HG03108 (cell line): Measurements from ENCODE around the gene AIG1.

Experiments used
- ATAC-seq: cut with Tn5 transposase; IDR thresholded peaks from one replicate; pipeline ENCODE4 v1.9.1; 2021; ENCODE audit warnings: moderate library complexity; ENCODE audit not compliant: unreplicated experiment

Gene AIG1

DNA sequence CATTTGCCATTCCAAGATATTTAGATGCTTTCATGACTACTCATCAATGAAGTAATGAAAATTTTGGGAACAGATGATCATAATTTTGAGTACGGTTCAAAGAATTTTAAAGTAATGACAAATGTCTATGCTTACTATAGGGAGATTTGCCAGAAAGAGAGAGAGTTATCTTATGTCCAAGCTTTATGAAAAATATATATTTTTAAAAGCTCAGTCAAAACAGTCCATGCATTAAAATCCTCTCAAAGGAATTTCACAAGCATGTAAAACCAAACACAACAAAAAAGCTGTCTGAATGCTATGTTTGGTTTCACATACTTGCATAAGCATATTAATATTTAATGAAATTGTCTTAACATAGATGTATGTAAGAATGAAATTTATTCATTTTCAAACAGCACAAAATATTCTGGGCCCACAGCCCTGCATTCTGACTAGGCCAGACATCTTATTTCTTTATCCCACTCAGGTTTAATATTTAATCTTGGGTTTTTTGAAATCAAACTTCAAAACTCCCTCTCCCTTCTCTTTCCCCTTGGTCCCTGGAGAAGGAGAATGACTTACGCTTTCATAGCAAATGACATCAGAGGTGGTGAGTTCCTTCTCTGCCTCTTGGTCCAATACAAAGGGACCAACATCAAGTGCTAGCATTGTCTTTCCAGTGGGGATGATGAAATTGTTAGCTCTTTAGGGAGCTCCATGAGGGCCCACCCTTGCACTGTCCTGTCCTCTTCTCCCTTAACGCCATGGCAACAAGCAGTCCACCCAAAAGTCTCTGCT, 295.6 kb downstream of the AIG1 start:
- ATAC-seq = no peak

DNA sequence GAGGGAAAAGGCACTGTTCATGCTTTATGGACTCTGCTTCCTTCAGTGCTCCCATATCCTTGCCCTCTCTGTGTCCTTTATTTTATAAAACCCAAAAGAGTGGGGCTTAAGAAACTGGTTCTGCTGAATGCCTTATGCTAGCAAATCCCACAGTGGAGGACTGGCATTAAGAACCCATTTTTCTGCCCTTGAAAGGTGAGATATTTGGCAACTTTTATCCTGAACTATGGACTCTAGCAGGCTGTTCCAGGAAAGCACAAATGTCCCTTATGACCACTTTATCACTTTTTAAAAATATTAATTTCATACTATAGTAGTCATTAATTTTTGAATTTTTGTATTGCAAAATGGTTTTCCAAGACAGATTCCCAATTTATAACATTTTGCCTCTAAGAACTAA, 296.5 kb downstream of the AIG1 start:
- ATAC-seq = no peak

DNA sequence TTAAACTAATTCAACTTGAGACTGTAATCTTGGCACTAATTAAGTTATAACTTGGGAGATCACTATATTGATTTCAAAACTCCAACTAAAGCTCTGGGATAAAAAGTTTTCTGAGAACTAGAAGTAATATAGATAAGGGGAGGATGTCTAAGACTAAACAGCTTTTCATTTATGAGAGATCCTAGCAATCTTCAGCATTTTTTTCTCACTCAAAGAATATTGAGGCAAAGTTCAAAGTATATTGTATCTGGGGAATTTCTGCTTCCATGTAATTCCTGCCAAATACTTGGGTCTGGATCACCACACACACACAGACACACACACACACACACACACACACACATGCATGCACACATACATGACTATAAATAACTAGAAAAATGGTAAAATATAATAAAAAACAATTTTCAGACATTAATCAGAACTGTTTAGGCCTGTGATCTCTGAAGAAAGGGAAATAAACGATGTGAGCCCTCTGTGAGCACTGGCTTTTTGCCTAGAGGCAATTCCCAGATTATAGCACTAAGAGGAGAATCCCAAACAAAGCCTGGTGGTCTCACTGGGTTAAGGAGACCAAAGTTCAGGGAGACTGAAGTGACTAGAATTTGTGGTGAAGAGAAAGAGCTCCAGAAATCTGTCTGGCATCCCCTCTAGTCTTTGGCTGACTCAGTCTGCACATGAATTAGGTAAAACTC, 297.0 kb downstream of the AIG1 start:
- no peak for ATAC-seq

DNA sequence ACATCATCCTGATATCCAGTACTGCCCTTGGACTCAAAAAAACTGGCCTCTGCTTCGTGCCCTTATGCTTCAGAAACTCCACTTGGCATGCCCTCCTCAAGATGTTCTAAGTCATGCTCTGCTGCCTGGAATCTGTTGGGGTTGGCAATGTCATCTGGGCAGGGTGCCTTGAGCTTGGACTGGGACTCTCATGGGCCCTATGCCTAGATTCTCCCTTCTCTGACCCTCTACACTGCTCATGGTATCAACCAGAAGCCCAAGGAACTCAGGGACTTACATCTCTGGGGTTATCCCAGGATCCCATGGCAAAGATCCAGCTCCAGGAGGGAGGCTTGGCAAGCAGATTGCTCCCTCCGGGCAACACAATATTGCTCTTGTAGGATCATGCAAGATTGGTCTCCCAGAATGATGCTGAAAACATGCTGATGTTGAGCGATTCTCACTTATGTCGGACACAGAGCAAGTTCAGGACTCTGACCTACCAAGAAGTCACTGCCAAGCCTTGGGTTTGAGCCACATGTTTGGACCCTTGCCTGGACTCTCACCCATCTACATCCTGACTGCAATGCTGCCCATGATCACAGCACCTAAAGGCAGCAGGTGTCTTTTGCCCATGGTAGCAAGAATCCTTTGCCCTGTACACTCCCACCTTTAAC, 301.0 kb downstream of the AIG1 start:
- ATAC-seq = no peak

DNA sequence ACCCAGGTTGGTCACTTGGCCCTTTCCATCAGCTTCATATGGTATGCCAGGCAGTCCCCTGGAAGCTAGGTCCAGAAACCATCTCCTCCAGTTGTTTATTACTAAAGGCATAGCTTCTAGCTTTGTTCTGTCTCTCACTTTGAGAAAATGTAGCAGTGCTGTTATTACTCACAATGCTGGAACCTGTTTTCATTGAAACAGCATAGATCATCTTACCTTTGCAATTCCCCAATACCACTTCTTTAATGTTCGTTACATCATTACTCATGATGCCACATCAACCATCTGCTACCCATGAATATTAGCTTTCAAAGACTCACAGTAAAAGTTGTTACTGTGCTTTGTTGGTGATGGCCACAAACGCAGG, 301.5 kb downstream of the AIG1 start:
- ATAC-seq = no peak

DNA sequence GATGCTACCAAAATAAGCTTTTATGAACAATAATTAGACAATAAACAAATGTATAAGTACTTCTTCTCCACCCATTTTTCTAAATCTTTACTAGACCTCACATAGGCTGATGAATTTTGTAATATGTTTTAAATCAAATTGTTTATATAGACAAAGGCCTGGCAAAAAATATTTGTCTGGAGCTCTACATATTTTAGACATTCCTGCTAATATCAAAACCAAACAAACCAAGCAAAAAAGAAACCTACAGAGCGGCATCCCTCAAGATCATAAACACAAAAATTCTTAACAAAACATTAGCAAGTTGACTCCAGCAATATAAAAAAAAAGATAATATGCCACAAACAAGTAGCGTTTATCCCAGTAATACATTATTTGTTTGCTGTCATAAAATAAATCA, 302.6 kb downstream of the AIG1 start:
- no peak for ATAC-seq

DNA sequence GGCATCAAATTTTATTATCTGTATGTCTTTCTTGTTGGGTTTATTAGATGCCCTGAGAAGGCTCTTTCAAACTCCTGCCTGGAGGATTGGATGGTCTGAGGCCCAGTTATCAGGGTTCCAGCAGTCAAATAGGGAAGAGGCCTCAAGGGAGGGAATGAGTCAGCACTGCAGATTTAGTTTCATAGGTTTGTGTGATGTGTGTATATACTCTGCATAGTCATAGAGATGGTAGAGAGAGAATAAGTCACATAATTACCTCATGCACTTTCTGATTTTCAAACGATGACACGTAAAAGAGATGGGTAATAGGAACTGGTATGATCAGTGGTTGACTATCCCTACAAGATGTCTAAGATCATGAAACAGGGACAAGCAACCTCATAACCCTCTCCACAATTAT, 307.7 kb downstream of the AIG1 start:
- ATAC-seq = peak; percentile 90

DNA sequence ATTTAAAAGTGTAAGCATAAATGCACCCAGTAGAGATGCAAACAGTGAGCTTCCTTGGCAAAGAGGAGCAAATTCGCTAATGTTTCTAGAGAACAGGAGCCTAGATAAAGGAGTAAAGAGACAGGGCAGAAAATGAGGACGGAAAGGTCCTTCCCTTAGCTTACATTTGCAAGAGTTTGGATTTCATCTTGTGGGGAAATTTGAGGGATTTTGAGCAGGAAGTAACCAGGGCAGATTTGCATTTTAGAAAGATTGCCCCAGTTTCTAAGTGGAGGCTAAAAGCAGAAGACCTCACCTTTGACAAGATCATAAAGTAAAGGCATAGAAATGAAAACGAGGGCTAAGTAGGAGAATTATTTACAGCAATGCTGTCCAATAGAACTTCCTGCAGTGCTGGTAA, 309.3 kb downstream of the AIG1 start:
- no peak for ATAC-seq

DNA sequence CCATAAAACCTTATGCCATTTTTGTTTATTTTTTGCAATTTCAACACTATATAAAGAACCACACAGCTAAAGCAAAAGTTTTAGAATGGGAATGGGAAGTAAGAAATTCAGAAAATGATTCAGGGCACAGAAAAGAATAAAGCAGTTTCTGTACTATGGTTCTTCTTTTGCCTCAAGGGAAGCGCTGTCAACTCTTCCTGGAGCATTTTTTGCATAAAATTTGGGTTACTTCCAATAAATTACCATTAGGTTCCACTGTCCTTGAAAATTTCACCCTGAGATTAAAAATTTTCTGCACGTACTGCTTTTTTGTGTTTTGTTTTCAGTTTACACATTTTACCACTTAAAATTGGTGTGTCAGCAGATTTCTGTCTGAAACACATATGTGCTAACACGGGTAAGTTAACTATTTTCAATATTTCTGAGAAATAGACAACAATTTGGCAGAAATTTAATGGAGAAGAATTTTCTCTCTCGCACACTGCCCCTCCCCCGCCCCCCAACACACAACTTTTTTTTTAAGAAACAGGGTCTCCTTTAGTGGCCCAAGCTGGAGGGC, 310.2 kb downstream of the AIG1 start:
- ATAC-seq = no peak

DNA sequence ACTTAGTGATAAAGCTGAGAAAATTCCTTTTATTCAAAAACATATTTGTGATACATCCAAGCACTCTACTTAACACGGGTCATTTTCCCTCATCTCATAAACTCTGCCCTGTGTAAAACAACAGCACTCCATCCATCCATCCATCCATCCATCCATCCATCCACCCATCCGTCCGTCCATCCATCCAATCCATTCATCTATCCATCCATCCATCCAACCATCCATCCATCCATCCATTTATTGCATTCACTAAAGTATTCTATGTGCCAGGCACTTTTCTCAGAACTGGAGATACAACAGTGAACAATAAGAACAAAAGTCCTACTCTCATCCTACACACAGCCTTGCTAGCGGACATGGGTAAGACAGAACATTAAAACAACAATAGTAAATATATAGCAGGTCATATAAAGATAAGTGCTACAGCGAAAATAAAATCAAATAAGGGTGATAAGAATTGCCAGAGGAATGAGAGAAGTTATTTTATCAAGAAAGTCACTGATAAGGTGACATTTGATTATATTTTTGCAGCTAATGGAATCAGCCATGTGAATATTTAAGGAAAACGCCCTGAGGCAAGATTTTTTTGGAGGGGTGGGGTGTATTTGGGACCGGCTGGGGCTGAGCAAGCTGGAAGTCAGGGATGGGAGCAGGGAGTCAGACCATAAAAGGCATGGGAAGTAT, 311.7 kb downstream of the AIG1 start:
- no peak for ATAC-seq

DNA sequence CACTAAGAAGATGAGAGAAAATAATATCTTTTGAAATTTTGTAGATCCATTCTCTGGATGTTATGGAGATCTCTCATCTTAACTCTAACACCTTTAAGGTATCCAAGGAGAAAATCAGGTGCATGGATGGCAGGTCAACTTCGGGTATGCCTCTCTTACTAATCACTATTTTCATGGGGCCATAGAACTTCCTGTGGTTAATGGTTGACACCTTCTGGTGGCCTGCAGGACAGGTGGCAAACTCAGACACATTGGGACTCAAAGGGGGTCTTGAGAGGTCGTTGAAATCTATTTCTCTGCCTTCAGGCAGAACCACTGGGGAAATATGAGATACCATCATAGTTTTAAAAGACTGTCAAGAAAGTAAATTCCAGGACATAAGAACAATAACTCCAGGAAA, 313.3 kb downstream of the AIG1 start:
- ATAC-seq = no peak

DNA sequence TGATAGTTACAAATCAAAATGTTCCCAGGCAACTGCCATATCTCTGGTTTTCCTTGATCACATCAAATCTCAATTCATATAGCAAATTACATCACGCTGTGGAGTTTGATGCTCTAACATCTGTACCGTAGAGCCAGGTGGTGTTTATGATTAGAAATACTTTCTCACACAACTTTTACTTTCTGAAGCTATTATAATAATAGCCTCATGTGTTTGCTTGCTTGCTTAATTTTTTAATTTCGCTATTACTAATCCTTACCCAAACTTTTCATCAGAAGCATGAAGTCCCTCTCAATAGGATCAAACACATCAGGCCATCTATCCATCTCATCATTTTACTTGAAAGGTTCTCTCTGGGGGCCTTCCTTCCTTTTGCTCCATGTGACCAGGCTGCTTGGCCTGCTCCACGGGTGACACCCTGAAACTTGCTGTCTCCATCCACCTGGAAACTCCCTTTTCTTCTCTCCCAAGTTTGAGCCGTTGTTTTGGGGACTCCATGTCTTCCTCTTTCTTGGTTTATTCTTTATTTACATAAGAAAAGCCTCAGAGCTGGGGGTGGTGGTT, 314.4 kb downstream of the AIG1 start:
- ATAC-seq = no peak

DNA sequence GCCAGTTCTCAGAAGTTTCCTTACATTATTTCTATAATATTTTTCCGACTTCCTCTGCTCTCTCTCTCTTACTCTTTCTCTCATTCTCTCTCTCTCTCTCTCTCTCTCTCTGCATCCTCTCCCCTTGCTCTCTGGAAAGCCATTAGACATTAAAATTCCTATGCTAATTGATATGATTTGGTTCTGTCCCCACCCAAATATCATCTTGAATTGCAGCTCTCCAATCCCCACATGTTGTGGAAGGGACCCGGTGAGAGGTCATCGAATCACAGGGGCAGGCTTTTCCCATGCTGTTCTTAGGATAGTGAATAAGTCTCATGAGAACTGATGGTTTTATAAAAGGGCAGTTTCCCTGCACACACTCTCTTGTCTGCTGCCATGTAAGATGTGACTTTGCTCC, 315.7 kb downstream of the AIG1 start:
- no peak for ATAC-seq

DNA sequence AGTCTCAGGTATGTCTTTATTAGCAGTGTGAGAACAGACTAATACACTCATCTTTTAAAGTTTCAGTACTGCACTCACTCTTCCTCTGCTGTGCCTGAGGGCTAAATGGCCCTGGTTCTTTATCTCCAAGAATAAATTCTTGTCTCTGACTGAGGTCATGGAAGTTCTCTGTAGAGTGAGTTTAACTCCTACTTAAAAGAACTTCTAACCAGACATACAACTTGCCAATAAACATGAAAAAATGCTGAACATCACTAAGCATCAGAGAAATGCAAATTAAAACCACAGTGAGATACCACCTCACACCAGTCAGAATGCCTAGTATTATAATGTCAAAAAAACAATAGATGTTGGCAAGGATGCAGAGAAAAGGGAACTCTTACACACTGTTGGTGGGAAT, 316.2 kb downstream of the AIG1 start:
- ATAC-seq = no peak

DNA sequence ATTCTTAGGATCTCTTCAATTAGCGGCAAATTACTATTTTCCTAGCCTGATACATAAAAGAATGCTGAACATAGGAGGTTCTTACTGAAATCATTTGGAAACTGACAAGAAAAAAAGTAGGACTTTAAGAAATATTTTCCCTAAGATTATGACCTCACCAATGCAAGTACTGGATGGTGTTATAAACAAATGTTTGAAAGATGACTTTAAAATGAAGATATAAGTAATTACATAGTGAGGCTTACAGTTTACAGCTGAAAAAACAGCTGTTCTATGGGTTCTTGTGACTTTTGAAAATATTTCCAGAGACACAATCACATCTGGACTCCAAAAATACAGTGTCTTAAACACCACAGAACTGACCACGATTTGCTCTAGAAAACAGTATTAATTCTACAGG, 324.9 kb downstream of the AIG1 start:
- ATAC-seq = no peak

DNA sequence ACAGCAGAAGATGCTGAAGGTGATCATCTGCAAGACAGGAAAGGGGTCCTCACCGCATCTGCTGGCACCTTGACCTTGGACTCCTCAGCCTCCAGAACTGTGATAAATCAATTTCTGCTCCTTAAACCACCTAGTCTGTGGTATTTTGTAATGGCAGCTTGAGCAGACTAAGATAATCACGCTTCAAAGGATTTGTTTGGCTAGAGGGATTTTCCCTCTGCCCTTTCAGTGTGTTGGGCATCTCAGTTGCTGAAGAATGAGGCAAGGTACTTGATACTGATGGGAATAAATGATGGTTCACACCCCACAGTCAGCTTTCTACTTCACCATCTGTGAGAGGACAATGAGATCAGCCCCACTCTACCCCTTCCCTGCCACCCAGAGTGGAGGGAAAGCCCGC, 329.6 kb downstream of the AIG1 start:
- no peak for ATAC-seq
